HG03565 (cell line): ENCODE measurements around the gene WWC1.
"Not testable (repeated sequence)": the region's sequence is repeated elsewhere in the genome, so short reads cannot be mapped to it uniquely, and the experiment has no call there.

ENCODE experiments used
- ATAC-seq: cut with Tn5 transposase; IDR thresholded peaks from one replicate; pipeline ENCODE4 v1.9.1; 2021; ENCODE audit warnings: mild to moderate bottlenecking, moderate library complexity; ENCODE audit not compliant: unreplicated experiment

The WWC1 gene

DNA sequence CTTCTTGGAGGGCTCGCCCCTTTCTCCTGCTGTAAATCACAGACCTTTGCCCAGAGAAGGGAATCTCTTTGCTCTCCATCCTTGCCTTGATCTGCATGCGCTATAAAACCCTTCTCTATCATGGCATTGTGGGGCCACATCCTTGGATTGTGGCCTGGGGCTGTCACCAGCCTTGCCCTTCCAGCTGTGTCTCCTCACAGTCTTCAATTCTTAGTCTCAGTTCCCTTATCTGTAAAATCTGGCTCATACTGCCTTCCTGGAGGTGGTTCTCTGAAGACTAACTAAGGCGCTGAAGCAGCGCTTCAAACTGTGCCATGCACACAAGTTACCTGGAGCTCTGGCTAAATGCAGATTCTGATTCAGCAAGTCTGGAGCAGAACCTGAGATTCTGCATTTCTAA, 141.5 kb downstream of the WWC1 start:
- ATAC-seq, result peak; percentile 42

DNA sequence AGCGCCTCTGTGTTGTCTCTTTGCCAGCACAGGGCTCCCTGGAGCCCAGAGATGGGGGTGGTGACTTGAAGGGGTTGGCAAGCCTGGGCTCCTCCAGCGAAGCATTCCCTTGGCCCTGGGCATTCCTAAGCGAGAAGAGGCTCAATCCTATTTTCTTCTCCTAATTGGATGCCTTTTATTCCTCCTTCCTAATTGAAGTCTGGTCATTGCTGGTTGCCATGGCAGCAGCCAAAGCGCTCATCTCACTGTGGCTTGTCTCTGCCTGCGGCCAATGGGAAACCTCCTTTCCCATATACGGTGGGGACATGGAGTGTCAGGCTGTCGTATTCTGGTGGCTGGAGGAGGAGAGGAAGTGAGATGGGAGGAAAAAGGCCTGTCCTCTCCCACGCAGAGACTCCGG, 142.6 kb downstream of the WWC1 start:
- no peak for ATAC-seq

- ATAC-seq, result no peak
Observed at GRCh38 chr5:168434746-168435321, 143.4 kb downstream of the WWC1 start.

DNA sequence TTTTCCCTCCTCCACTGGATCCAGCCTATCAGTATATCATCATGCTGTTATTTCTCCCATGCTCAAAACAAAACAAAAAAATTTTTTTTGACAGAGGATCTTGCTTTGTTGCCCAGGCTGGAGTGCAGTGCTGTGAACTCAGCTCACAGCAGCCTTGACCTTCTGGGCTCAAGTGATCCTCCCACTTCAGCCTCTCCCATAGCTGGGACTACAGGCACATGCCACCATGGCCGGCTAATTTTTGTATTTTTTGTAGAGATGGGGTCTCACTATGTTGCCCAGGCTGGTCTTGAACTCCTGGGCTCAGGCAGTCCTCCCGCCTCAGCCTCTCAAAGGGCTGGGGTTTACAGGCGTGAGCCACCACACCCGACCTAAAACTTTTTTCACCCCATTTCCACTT, 143.9 kb downstream of the WWC1 start:
- not testable (repeated sequence) for ATAC-seq

GRCh38 chr5:168438349-168438748, 146.9 kb downstream of the WWC1 start:
- no peak for ATAC-seq

DNA sequence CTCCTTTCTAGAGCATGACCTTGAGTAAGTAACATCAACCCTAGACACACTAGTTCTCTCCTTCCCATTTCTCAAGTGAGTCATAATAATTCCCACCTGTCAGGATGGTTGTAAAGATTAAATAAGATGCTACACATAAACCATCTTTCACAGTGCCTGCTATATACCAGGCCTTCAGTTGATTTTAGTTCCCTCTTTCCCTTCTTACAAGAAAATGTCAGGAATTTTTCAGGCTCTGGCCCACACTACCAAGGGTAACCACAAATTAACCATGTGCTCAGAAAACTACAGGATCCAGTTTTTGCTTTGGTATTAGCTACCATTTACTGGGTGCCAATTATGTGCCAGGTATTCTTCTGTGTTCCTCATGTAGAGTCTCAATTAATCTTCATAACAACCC, 152.1 kb downstream of the WWC1 start:
- ATAC-seq, result no peak

GRCh38 chr5:168443950-168444700, 152.7 kb downstream of the WWC1 start:
- ATAC-seq, result no peak

DNA sequence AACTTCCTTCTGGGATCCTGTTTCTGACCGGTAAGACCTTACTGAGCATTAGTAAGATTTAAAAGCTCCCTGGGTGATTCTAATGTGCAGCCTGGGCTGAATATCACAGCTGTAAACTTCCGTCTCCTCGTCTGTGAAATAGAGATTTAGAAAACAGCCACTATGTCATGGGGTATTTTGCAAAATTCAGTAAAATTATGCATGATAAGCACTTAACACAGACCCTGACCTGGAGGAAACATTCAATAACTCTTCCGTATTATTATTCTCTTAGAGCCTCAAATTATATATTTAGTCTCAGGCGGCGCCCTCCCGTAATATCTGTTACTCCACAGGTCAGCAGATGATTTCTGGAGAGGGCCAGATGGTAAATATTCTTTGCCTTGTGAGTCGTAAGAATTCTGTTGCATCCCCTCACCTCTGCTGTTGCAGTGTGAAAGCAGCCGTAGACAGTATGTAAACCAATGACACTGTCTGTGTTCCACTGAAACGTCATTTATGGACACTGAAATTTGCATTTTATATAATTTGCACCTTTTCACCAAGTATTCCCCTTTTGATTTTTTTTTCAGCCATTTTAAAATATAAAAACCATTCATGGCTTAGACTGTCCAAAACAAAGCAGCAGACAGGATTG, 155.7 kb downstream of the WWC1 start:
- no peak for ATAC-seq

- ATAC-seq, result no peak
Observed at GRCh38 chr5:168447808-168448207, 156.4 kb downstream of the WWC1 start.

- ATAC-seq, result no peak
Observed at GRCh38 chr5:168449166-168449565, 157.7 kb downstream of the WWC1 start.

- ATAC-seq, result no peak
Observed at GRCh38 chr5:168451565-168451964, 160.1 kb downstream of the WWC1 start.

- ATAC-seq, result no peak
Observed at GRCh38 chr5:168455201-168455600, 163.8 kb downstream of the WWC1 start.

GRCh38 chr5:168457542-168457941, 166.1 kb downstream of the WWC1 start:
- ATAC-seq, result no peak

DNA sequence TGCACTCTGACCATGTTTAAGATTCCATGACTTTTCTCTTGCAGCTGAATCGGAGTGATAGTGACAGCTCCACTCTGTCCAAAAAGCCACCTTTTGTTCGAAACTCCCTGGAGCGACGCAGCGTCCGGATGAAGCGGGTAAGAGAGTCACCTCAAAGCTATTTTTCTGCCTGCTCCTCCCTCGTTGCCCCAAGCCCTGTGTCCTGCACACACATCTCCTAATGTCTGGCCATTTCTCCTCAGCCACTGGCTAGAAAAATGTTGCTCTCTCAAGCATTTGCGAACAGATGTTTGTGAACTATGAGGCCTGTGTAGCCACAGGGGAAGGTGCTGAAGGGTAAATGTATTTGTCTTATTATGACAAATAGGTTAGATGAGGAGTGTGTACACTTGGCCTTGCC, 169.2 kb downstream of the WWC1 start:
- no peak for ATAC-seq

DNA sequence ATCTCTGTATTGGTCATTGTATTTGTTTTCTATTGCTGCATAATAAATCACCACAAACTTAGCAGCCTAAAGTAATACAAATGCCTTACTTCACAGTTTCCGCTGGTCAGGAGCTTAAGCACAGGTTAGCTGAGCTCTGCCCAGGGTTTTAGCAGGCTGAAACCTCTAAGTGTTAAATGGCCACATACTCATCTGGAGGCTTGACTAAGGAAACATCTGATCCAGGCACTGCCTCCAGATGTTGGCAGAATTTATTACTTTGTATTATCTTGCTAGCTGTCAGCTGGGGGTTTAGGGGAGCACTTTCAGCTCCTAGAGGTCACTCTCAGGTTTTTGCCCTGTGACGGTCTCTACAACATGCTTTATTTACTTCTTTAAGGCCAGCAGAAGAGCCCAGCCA, 171.6 kb downstream of the WWC1 start:
- ATAC-seq, result no peak

- no peak for ATAC-seq
Observed at GRCh38 chr5:168464214-168464613, 172.8 kb downstream of the WWC1 start.

DNA sequence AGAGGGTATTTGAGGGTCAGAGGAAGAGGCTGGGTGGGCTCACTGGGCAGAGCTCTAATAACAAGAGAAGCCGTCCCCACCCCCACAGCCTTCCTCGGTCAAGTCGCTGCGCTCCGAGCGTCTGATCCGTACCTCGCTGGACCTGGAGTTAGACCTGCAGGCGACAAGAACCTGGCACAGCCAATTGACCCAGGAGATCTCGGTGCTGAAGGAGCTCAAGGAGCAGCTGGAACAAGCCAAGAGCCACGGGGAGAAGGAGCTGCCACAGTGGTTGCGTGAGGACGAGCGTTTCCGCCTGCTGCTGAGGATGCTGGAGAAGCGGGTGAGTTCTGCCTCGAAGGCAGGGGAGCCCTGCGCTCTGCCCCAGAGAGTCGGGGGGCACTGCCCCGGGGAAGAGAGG, 173.2 kb downstream of the WWC1 start:
- ATAC-seq, result no peak

GRCh38 chr5:168467755-168468330, 176.4 kb downstream of the WWC1 start:
- no peak for ATAC-seq

GRCh38 chr5:168468836-168469235, 177.4 kb downstream of the WWC1 start:
- no peak for ATAC-seq

GRCh38 chr5:168469816-168470215, 178.4 kb downstream of the WWC1 start:
- no peak for ATAC-seq

DNA sequence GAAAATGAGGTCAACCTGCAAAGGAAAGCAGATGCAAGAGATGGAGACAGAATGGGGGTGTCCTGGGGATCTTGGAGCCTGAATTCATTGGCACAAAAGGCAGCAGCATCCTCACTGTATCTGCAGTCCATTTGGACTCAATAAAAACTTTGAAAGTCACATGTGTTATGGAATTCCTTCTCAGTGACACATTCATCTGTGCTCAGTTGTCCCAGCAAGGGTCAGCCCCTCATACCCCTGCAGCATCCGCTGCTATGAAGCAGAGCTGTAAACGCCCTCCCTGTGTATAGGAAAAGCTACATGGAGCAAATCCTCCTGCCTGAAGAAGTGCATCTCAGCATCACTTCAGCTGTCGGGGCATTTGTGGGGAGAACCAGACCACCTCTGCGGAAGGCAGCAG, 180.3 kb downstream of the WWC1 start:
- no peak for ATAC-seq

- ATAC-seq, result no peak
Observed at GRCh38 chr5:168472329-168472728, 180.9 kb downstream of the WWC1 start.
